HG03095 (cell line): ENCODE results near the gene EFCAB11.

ENCODE experiments used
- ATAC-seq: cut with Tn5 transposase; IDR thresholded peaks from one replicate; pipeline ENCODE4 v1.9.1; 2021; ENCODE audit warnings: moderate library complexity; ENCODE audit not compliant: unreplicated experiment

The EFCAB11 gene

DNA sequence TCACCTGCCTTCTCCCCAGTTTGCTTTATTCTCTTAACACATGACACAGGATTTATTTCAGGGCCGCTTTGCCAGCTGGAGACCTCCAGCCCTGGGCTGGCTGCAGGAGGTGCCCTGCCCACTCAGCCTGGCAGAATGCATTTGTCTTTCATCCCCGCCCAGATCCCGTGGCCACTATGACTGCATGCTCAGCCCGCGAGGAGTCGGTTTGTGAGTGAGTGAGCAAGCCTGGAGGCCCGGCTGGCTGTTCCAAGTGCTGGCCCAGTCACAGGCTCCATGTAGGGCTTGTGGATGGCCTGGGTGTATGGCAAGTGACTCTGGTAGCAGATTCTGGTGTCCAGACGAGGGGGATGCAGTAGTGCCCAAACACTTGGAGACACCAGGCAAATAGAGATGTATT is 3.3 kb upstream of the EFCAB11 start:
- ATAC-seq: no peak

DNA sequence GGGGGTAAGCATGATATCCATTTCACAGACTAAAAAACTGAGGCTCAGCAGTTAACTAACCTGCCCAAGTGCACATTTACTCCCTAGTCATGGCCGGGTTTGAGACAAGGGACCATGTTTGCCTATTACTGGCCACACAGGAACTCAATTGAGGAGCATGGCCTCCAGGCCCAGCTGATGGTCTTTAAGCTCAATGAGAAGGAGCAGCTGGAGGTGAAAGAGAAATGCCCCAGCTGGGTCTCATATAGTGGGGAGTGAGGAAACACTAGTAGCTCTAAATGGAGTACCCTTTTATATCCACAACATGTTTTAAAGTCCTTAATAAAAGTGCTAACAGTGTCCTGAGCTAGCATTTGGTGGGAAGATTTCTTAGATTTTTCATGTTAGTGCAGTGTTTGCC is 2.8 kb upstream of the EFCAB11 start:
- no peak for ATAC-seq

DNA sequence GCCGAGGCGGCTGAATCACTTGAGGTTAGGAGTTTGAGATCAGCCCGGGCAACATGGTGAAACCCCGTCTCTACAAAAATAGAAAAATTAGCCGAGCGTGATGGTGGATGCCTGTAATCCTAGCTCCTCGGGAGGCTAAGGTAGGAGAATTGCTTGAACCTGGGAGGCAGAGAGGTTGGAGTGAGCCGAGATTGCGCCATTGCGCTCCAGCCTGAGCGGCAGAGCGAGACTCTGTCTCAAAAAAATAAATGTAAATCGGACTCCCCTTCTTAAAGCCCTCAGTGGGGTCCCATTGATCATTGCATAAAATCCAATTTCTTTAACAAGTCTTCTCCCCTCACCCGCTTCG is 2.1 kb upstream of the EFCAB11 start:
- ATAC-seq: no peak

DNA sequence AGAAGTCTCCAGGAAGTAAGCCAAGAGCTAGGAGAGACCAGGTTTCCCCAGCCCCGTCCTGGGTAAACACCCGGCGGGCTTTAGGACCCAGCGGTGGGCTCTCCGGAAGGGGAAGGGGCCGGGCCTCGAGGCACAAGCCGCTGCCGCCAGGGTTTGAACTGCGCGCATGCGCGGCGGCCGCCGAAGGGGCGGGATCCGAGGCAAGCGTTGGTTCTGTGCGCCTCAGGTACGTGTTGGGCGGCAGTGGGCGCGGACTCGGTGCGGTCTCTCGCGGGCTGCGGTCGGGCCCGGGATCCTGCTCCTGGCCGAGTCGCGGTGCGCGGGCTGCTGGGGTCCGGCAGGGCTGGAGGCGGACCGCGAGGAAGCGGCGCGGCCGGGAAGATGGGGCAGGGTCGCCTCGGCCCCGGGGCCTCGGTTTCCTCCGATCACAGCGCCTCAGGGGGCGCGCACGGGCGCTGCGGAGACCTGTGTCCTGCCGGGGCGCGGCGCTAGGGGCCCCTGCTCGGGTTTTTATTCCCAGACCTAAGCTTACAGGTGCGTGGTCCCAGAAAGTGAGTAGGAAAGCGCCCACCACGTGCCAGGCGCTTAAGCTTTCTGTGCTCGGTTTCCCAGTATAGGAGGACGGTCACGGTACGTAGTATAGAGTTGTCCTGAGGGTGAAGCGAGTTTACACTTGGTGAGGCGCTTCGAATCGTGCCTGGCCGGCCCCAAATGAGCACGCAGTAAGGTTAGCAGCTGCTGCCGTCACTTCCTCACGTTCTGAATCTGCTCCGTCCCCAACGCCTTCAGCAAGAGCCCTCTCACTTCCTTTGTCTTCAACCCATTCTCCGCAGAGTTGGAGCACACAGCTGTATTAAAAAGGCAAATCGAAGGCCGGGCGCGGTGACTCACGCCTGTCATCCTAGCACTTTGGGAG is 1.5 kb upstream of the EFCAB11 start, which contains the start of gene TDP1:
TDP1 (plus strand) TSS at position 183 of the 916 bp plus-strand sequence. CDS start 7,188 bp downstream, outside the sequence.
- ATAC-seq: peak; percentile 56

DNA sequence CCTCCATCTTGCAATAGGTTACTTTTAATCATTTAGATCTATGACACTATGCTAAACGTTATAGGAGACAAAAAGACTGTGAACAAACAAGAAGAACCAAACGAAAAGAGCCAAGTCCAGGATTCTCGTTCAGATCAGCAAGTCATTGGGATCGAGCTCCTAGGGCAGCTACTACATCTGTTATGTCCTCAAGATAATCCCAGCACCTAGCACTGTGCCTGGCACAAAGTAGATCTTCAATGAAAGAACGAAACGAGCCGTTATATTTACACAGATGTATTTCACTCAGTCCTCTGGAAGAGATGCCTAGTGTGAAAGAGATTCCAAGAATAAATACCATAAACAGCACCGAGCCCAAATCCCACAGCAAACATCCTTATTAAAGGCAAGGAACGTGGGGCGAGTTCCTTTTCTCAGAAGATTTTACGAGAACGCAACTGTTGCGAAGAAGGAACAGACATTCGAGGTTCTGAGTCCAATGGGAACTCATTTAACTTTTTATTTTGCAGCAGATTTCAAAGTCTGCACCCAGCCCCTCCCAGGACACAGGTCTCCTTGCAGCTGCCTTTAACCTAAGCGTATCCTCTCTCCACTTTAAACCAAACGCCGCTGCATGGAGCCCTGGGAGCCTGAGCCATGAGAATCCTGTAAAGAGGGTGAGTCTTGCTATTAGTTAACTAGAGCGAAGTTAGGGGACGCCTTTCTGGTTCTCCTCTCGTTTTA is 653 bp upstream of the EFCAB11 start:
- peak; percentile 11 for ATAC-seq

DNA sequence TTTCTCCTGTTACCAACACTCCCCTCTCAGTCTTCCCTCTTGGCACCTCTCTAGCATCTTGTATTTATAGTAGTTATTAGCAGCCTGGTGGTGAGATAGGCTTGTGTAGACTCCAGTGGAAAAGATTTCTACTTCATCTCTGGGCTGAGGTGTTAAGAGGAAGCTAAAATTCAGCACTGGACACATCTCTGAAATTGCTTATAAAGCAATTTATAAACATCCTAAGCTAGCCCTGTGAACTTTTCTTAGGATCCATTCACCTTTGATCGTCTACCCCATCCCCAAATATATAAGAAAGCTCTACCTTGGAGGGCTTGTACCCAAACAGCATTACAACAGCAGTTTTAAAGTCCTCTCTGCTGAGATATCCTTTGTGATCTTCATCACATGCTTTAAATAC is 928 bp downstream of the EFCAB11 start:
- ATAC-seq: no peak

DNA sequence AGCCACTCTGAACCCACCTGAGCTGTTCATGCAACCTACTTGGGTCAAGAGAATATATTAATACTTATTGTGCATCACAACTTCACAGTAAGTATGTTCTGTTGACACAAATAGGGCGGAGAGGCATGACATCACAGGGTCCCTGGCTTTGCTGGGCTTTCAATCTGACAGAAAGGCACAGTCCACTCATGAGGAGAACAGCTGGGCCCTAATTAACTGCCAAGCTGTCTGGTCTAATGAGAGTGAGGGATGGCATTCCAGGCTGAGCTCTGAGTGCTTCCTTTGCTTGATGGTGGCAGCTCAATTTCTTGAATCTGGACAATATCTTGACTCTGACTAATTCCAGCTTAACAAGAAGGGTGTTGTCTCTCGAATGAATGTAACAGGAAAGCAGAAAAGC is 2.0 kb downstream of the EFCAB11 start:
- no peak for ATAC-seq

DNA sequence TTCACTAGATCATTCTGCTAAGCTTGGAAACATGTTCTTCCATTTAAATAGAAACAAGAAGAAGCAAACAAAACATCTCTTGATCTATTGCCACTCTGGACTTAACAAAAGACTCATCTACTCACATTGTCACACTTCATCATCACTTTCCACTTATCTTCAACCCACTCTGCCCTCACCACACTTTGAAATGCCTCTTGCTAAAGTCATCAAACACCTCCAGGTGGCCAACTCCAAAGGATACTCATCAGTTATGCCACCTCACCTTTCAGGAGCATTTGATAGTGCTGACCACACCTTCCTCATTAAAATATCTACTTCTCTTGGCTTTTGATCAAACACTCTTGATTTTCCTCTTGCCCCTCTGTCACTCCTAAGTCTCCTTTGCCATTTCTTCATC is 7.2 kb downstream of the EFCAB11 start:
- ATAC-seq: no peak

DNA sequence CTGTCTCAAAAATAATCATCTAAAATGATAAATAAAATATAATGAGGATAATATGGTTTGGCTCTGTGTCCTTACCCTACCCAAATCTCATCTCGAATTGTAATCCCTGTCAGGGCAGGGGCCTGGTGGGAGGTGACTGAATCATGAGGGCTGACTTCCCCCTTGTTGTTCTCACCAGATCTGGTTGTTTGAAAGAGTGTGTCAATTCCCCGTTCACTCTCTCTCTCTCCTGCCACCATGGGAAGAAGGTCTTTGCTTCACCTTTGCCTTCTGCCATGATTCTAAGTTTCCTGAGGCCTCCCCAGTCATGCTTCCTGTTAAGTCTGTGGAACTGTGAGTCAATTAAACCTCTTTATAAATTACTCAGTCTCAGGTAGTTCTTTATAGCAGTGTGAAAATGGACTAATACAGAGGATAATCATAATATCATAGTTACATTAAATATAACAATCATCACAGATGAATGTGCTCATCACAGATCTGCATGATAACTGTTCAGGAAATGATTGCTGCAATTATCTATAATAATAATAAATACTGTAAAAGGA is 12.6 kb downstream of the EFCAB11 start:
- ATAC-seq: no peak

DNA sequence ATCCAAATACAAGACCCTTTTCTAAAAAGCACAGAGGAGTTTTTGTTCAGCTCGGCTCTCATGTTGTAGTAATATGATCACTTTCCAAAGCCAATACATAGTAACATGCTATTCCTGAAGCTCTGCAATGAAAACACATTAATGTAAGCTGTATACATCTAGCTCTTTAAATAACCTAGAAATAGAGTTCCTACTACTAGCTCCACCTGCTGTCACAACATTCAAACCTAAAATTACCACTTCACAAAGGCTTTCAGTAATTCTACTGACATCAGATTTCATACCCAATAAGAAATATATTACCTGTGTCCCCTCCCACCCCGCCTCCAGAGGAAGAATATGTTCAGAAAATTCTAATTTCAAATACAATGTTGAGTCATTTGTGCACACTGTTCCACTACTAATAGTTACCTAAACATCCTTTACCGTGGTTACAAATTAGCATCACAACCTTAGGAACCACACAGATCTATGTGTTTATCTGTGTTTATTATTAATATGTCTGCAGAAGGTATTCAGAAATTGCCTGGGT is 17.8 kb downstream of the EFCAB11 start:
- no peak for ATAC-seq

DNA sequence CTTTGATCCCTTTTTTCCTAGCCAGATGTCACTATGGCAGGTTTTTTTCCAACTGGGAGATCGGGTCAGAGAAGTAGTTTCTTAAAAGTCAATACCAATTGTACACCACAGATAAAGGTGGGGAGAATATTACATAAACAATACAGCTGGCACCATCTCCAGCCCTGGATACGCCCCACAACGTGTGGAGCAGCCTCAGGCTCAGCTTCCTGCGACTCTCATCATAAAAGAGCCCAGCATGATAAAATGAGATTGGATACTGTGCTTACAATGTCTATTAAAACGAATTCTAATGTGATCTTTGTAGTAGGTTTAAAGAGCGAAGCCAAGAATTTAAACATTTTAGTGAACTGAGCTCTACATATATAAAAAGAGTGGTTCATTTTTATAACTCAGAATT is 21.5 kb downstream of the EFCAB11 start:
- ATAC-seq: no peak

DNA sequence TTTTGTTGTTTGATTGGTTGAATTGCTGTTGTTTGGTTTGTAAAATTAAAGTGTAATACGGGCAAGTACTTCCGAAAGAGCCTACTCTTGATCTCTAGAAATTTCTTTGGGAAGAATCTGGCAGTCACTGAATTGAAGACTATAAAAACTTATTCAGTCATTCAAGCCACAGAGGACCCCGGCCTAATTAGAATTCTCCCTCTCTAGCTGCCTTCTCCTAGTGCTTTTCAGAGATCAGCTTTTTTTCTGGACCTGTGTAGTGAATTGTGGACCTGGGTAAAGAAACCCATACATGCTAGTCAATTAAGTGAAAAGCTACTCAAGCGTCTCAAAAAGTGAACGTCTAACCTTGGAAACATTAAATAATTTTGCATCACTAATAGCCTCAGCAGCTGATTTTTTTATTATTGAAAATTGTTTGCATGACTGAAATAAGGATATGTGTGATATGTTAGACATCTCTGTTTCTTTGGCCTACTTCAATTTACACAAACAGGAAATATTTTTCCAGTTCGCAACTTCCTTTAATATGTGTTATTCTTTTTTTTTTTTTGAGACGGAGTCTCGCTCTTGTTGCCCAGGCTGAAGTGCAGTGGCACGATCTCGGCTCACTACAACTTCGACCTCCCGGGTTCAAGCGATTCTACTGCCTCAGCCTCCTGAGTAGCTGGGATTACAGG is 27.2 kb downstream of the EFCAB11 start:
- no peak for ATAC-seq

DNA sequence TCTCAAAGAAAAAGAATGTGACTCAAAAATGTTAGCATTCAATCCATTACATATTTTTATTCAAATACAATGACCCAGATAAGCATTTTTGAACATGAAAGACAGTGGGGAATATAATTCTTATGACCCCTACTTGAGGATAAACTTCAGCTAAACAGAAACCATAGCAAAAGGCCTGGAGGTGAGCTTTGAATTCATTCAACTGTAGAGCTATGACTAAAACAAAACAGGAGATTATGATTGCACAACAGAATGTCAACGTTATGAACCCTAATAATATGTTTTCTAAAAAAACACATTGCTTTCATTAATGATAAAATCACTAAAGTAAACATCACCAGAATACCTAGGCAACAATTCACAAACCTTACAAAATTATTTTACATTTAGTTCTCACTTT is 27.8 kb downstream of the EFCAB11 start:
- no peak for ATAC-seq

DNA sequence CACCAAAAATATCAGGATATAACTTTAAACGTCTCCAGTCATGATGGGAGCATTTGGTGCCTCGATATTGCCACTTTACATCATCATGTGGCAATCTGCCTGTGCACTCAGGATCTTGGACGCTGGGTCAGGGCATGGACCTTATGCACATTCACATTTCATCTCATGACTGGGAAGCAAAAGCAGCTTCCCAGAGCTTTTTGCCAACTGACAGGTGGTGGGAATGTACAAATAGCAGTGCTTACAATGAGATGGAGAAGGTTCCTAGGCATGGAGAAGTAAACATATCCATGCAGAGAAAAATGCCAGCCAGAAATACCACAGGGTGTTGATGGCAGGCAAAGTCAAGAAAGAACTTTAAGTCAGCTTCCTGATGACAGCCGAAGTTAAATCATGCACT is 30.3 kb downstream of the EFCAB11 start:
- ATAC-seq: no peak

DNA sequence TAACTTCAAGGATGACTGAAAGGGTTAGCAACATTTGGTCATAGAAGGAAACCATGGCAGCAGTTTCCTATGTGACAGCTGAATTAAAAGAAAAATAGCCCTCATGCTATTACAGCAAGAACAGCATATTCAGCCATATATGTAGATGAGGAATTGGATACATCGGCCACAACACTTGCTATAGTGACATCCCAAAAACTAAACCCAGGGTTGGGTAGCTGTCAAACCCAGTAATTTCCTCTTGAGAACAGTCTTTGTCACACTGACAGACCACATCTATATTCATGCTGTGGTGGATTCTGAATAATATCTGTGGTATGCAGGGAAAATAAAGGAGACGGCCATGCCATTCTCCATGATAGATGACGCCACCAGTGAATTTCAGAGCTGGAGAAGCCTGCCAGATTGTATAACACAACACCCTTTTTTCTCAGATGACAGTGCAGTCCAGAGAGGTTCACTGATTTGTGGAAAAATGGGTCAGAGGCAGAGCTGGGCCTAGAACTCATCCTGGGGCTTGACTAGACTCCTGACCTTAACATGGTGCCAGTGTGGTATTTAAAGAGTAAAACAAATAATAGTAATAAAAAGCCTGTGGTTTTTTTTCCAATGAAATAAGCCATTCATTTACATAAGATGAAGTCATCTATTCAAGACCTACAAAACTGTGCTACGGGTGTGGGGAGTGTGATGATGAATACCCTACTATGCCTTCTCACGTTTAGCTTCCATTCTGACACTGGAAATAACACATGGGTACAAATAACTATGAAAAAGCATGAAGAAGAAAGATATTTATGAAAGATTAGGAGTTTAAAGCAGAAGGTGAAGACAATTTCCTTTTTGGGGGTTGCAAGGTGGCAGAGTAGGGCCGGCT is 32.3 kb downstream of the EFCAB11 start:
- no peak for ATAC-seq

DNA sequence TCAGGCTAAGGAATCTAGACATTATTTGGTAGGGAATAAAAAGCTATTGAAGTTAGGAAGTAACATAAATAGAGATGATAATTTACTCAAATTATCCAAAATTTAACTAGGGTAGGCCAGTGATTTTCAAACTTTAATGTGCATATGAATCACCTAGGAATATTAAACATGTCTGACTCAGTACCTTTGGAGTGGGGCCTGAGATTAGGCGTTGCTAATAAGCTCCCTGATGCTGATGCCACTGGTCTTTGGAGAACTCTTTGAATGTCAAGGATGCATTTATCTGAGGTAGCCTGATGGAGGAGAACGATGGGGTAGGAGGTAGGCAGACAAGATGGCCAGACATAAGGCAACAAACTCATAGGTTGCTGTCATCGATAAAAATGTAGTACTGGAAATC is 33.2 kb downstream of the EFCAB11 start:
- ATAC-seq: no peak

DNA sequence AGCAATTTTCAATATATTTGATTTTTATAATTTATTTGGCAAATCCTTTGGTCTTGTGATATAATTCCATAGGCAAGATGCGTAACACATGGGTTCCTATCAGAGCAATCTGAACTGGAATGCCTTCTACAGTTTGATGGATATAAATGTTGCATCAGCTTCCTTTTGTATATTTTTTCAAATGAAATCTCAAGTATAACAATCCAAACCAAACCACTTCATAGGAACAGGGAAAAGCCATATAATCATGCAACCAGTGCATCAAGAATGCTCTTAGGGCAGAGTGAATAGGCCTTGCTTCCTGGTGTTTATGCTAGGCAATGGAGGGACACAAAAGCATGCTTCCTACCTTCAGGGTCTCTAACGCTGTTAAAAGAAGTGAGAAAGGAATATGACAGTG is 34.5 kb downstream of the EFCAB11 start:
- no peak for ATAC-seq

DNA sequence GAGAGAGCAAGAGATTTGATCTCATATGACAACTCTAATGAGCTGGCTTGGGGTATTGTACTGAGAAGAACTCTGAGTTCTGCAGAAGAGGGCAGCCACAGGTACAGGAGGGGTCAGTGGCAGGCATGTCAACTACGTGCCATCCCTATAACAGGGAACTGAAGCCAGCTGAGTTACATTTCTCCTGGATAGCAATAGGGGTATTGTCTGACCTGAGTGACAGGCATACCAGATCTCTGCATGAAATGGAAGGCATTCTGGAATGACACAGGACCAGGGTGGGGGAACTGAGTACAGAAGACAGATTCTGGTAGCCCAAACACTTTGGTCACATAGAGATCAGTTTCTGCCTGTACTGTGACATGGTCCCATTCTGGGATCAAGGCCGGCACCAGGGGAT is 35.8 kb downstream of the EFCAB11 start:
- ATAC-seq: no peak

DNA sequence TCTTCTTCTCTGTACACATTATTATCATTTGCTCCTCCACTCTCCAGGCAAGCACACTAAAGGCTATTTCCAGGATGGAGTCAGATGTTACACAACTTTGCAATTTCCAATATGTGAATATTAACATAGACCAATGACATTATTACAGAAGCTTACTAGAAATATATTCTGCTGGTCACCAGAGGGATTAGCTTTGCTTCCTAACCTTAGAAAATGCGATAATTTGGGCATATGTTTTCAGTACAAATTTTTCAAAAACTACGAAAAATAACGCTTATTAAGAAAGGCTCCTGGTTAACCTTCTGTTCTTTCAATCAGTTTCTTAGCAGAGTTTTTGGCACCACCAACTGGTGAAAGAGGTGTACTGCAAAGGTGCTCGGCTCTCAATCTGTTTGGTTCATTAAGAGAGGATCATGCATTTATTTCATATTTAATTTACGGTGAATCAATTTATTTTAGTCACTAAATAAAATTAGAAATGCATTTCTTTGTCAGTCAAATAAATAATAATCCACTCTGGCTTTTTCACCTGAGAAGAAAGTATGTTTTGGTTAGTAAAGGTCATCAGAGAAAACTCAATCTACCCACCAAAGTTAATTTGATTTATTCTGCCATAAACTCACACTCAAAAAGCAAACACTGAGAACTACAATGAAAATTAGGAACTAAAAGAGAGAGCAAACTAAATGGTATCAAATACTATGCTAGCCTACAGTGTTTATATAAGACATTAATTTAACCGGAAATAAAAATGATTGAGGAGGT is 39.2 kb downstream of the EFCAB11 start:
- no peak for ATAC-seq
